Stimulated activated CD8-positive, alpha-beta memory T cell treated with anti-CD3 and anti-CD28 coated beads, Interleukin-12 subunit alpha, Interleukin-12 subunit beta, amount 100 ng/mL, for 24 hours (primary cell): ENCODE data around the gene CPNE5.
"Not testable (repeated sequence)": the region's sequence is repeated elsewhere in the genome, so short reads cannot be mapped to it uniquely, and the experiment has no call there.

ENCODE experiments used
- DNase-seq: peaks from one replicate; pipeline ENCODE4 v3.0.0-alpha.2; 2020; ENCODE audit errors: extremely low read depth

Gene CPNE5

DNA sequence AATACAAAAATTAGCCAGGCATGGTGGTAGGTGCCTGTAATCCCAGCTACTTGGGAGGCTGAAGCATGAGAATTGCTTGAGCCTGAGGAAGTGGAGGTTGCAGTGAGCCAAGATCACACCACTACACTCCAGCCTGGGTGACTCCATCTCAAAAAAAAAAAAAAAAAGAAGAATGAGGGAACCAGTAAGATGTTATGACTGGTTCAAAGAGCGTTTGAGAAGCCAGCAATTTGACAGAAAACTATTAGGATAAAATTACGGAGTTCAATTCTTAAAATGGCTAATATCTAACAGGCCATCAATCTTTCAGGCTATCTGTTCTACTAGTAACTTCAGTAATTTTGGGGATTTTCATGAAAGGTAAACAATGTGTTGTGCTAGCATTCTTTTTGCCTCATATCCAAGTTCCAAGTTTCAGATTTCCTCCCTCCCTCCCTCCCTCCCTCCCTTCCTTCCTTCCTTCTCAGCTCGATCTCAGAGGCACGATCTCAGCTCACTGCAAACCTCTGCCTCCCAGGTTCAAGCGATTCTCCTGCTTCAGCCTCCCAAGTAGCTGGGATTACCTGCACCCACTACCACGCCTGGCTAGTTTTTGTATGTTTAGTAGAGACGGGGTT, 134.2 kb downstream of the CPNE5 start:
- not testable (repeated sequence) for DNase-seq

DNA sequence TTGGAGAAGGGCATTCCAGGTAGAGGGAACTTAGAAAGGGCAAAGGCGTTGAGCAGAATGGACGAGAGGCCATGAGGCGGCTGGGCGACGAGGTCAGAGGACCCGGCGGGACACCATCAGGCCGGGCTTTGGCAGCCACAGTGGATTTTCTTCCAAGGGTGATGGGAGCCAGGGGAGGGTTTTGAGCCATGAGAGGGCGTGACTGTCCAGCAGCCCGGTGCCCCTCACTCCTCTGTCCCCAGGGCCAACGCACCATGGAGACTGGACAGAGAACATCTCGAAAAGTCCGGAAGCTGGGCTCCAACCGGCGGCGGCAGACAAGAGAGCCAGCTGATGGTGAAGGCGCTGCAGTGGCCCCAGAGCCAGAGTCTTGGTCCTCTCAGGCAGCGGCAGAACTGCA, 135.3 kb downstream of the CPNE5 start:
- DNase-seq: no peak

DNA sequence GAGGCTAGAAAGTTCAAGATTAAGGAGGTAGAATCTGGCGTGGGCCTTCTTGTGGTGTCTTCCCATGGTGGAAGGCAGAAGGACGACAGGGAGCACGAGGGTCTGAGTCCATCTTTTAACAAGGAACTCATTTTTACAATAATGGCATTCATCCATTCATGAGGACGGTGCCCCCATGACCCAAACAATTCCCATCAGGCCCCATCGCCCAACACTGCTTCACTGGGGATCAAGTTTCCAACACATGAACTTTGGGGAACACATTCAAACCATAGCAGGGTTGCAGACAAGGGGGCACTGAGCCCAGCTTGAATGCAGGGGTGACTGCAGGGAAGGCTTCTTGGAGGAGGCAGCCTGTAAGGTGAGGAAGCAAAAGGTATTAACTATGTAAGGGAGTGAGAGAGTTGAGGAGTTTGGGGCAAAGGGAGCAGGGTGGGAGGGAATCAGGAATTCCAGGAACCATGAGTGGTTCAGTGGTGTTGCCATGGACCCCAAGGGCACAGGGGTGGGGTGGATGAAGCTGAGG, 136.1 kb downstream of the CPNE5 start:
- DNase-seq: no peak

DNA sequence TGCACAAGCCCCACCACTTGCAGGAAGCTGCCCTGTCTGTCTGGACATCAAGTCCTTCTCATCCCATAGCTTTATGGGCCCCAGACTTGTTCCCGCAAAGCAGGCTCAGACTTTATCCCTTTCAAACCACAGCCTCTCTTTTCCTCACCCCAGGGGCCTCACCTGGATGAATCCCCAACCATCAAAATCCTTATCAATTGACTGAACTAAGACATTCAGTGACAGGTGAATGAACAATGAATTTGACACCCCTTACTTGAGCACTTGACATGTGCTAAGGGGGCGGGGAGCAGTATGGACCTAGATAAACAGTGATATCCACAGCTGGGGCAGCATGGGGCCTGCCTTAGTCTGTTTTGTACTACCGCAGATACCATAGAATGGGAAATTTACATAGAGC, 136.6 kb downstream of the CPNE5 start:
- no peak for DNase-seq

DNA sequence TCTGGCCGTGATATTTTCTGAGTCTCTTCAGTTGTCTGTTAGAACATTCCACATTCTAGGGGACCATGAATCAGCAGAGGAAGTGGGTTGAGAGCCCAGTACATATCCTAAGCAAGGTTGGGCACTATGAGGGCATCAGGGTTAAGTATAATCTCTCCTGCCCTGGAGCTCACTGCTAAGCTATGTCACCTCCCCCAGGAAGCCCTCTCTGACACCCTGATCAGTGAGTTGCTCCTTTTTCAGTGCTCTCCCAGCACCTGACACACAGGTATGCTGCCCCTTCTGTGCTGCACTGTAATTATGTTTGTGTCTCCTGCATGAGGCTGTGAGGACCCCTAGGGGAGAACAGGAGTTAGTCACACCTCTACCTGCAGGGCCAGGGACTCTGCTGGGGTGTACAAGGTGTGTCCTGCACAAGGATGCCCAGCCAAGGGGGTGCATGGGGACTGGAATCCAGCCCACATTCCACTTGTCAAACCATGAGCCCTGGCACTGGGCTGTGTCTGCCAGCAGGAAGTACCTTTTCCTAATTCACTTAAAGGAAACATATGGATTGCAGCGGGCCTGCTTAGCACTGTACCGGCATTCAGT, 137.7 kb downstream of the CPNE5 start:
- no peak for DNase-seq

DNA sequence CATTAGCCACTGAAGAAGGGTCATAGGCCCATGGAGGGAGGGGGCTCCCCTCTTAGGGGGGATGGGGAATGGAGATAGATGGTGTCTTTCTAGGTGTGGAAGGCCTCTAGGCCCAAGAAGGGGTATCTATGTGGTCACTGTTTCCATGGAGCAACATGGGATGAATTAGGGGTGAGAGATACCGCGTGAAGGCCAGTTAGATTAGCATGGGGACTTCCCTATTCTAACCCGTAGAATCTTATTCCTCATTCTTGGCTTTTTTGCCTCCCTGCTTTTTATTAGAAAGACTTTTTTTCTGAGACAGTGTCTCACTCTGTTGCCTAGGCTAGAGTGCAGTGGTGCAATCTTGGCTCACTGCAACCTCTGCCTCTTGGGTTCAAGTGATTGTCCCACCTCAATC, 138.4 kb downstream of the CPNE5 start:
- no peak for DNase-seq

DNA sequence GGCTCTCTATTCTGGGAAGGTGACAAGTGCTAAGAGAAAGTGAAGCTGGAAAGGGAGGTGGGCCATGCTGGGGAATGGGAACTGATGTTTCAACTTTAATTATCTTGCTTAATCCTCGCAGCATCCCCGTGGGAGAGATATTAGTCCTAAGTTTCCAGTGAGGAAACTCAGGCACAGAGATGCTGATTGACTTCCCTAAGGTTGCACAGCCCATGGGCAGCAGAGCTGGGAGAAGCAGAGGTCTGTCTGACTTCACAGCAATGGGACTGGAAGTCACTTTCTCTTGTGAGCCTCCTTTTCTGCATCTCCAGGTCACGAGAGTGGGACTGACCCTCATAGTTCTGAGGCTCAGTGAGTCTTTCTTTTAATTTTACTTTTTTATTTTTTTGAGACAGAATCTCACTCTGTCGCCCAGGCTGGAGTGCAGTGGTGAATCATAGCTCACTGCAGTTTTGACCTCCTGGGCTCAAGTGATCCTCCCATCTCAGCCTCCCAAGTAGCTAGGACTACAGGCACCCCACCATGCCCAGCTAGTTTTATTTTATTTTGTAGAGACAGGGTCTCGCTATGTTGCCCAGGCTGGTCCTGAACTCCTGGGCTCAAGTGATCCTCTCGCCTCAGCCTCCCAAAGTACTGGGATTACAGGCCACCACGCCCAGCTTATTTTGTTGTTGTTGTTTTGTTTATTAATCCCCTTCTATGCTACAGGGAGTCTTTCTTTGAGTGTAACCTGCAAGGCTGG, 139.0 kb downstream of the CPNE5 start:
- no peak for DNase-seq

DNA sequence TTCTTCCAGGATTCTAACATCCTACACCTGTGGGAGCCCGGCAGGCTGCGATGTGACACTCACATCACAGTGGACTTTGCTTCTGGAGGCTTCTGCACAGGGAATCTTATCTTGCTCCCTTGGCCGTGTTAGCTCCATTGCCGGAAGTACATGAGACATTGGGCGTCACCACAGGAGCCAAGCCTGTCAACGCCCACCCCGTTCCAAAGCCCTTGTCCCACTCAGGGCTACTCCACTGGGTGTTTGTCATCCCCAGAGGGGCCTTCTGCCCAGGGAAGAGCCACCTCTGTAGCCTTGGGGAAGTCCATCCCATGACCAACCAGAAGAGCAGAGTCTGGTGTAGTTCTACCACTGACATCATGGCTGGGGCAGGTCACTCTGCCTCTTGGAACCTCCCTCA, 139.9 kb downstream of the CPNE5 start:
- DNase-seq: no peak

DNA sequence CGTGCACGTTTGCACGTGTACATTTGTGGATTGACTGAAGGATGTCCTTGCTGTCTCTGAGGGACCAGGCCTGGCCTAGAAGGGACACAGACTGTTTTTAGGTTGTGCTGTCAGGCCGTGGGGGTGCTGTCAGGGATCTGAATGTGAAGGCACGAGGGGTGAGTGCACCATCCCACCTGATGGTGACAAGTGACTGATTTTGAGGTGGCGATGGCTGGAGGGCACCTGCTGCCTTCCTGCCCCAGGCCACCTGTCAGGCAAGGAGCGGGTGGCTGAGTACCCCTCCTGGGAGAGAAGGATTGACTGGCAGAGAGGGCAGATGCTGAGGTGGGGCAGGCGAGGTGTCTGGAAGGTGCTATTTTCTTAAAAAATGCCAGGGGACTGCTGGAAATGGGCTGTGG, 140.4 kb downstream of the CPNE5 start:
- no peak for DNase-seq

DNA sequence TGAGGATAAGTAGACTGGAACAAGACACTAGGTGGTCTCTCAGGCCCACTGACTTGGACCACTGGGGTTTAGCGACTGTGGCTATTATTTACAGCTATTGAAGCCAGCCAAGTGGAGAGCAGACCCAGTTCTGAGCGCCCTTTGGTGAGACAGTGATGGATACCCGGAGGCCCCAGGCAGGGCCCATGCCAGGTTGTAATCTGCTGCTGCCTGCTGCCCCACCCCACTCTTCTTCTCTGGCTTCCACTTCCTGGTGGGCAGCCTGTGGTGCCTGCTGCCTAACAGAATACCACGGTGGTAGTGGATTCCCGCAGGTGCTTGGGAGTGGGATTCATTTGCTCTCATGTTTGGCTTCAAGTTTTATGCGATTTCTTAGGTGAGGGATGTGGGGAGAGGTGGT, 141.0 kb downstream of the CPNE5 start:
- DNase-seq: no peak

DNA sequence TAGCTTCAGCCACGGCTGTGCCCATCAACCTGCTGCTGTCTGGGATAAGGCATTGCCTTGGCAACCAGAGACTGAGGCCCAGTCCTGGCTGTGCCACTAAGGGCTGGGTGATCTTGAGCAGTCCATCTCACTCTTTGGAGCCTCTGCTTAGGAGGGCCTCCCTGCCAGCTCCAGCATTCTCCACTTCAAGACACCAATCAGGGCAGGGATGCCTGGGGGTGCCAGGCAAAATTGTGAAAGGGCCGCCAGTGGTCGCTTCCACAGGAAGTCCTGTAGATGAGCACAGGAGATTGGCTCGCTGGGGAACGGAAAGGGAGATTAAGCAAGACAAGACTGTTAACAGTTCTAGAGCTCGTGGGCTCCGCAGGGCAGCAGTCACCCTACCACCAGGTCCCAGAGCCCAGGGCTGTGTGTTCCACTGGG, 141.8 kb downstream of the CPNE5 start, which contains the start of gene RAB44:
Gene RAB44 (plus strand): TSS at position 346 of the 423 bp plus-strand sequence. CDS start 6,410 bp downstream, outside the sequence.
- DNase-seq: no peak

DNA sequence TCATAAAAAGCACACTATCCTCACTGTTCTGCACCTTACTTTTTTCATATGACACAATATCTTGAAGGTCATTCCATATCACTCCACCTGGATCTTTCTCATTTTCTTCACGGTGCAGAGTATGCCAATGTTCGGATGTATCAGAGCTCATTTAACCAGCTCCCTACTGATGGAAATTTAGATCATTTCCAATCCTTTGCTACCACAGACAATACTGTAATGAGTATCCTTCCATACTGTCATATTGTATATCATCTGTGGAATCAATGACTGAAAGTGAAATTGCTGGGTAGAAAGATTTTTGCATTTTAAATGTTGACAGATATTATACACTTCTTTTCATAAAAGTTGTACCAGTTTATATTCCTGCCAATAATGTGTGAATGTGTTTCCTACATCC, 143.8 kb downstream of the CPNE5 start:
- DNase-seq: no peak

DNA sequence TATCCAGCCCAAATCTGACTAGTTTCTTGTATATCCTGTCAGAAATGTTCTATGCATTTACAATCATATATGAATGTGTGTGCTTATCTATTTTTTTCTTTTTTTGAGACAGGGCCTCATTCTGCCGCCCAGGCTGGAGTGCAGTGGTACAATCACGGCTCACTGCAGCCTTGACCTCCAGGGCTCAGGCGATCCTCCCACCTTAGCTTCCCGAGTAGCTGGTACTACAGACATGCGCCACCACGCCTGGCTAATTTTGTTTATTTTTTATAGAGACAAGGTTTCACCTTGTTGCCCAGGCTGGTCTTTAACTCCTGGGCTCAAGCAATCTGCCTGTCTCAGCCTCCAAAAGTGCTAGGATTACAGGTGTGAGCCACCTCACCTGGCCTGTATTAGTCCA, 144.6 kb downstream of the CPNE5 start:
- DNase-seq: no peak

DNA sequence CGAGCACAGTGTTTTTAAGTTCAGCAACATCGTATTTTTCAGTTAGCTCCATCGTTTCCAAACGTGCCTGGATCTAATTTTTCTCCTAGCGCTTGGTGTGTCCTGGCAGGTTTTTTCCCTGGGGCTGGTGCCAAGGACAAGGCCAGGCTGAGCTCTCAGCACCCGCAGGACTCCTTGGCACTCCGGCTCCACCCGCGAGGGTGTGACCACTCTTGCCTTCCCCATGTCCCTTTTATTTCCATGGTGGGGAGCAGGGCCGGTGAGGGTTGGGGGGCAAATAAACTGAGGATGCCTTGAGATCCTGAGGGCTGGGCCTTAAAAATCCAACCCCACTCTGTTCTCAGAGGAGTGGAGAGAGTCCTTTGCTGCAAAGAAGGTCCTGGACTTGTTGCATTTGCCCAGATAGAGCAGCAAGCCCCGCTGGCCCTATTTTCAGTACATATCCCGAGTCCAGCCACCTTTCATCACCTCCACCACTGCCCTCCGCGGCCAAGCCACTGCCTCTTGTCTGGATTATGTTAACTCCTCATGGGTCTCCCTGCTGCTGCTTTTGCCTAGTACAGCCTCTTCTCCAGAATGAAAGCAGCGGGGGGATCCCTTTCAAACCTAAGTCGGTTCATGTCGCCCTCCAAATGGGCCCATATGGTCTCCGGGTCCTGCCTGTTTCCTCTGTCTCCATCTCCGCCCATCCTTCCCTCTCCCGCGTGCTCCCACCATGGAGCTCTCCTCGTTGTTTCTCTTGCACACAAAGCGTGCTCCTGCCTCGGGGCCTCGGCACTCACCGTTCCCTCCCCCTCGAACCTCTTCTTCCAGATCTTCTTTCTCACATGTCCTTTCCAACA, 146.2 kb downstream of the CPNE5 start:
- no peak for DNase-seq

DNA sequence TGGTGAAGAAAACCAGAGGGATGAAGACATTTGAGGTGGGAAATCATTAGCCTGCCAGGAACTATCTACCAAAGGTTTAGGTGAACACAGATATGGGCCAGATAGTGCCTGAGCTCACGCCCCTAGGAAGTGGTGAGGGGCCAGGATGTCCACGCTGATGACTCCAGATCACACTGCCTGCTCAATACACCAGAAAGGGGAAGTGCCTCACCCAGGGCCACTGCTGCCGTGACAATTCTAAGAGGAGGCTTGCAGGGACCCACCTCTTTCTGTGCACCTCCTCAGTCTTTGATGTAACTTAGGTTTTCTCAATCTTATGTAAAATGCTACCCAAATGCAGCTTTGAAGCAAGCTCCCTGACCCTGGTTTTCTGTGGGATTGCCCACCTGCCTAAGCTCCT, 147.0 kb downstream of the CPNE5 start:
- no peak for DNase-seq

DNA sequence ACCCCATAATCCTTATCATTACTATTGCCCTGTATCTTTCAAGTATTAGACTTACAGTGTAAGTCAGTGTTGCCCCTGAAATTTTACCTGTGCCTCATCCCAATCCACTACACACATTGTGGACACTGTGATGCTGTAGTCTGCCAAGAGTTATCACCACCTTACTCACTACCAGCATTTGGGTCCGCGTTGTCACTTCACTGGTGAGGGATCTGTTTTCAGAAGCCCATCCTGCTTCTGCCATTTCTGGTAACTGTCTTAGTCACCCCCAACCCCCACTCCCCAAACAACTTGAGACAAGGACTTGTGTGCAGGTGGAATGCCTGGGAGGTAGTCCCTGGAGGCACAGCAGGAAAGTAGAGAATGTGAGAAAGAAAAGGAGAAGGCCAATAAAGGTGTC, 147.6 kb downstream of the CPNE5 start:
- no peak for DNase-seq

DNA sequence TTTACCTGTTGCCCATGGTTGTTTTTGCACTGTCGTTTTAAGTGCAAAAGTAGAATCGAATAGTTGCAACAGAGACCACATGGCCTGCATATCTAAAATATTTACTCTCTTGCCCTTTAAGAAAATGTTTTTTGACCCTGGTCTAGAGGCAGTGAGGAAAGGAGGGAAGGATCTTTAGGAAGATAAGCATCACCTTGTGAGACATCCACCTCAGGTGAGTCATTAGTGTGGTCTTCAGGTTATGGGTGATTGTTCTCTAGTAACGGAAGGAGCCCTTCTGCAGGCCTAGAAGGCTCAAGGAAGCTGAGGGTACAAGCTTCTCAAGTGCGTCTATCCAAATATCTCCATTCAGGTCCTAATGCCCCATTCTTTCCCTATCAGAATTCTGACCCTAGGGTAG, 148.2 kb downstream of the CPNE5 start:
- DNase-seq: no peak
